Upper lobe of left lung (tissue), 6 donors: Measurements from ENCODE around the gene QKI. TPM values are rescaled to one million over a fixed set of nuclear protein-coding genes. Genes with fewer than 3 reads are reported as not detected.

ENCODE experiments used
- ATAC-seq, 2 donors: fragments of 200-7000 bp; cut with Tn5 transposase; one replicate each; pipeline ENCODE4 v1.9.1; 2022; ENCODE audit warnings: mild to moderate bottlenecking in 2 of 2, moderate library complexity in 2 of 2; ENCODE audit not compliant: low FRiP score in 2 of 2
- DNase-seq, 2 donors: peaks; one replicate each; pipeline ENCODE4 v3.0.0-alpha.2; 2019 to 2020
- H3K27ac ChIP-seq, 4 donors: fragments of 200-600 bp; sonication (generic); one replicate each; pipeline ENCODE4 v1.5.1; 2016 to 2019
- H3K27me3 ChIP-seq, 4 donors: fragments of 200-600 bp; sonication (generic); one replicate each; pipeline ENCODE4 v1.5.1; 2017 to 2019
- H3K36me3 ChIP-seq, 4 donors: fragments of 200-600 bp; sonication (generic); one replicate each; pipeline ENCODE4 v1.5.1; 2016 to 2019
- H3K4me1 ChIP-seq, 4 donors: fragments of 200-600 bp; sonication (generic); one replicate each; pipeline ENCODE4 v1.5.1; 2018 to 2019
- H3K4me3 ChIP-seq, 4 donors: fragments of 200-600 bp; sonication (generic); one replicate each; pipeline ENCODE4 v1.5.1; 2017 to 2019; ENCODE audit warnings: mild to moderate bottlenecking in 2 of 4, moderate library complexity in 1 of 4
- H3K9me3 ChIP-seq, 4 donors: fragments of 200-600 bp; sonication (generic); one replicate each; pipeline ENCODE4 v1.5.1; 2018 to 2019
- EP300 ChIP-seq, 4 donors: sonication (generic); formaldehyde crosslinking; IDR thresholded peaks; one replicate each; pipeline ENCODE4 v1.5.1; 2017; ENCODE audit warnings: antibody characterized with exemption in 4 of 4, control low read depth in 2 of 4
- POLR2A ChIP-seq, 4 donors: fragments of 450-650 bp; IDR thresholded peaks; one replicate each; pipeline ENCODE4 v1.5.1; 2016 to 2017; ENCODE audit warnings: antibody characterized with exemption in 4 of 4, mild to moderate bottlenecking in 2 of 4
- POLR2AphosphoS5 ChIP-seq, 2 donors: sonication (generic); formaldehyde crosslinking; IDR thresholded peaks; one replicate each; pipeline ENCODE4 v1.5.1; 2017; ENCODE audit warnings: antibody characterized with exemption in 2 of 2
- WGBS, 2 donors: methylation state at CpG; one replicate each; pipeline ENCODE4 v1.1.5; 2017 to 2018; 5-methylcytosine and 5-hydroxymethylcytosine counted together
- total RNA-seq, 6 donors: library from RNA; depleted of rRNA in 4 of 6; stranded (reverse); fragments of >200 nt in 4 of 6; gene quantifications; one replicate each; pipeline versions ENCODE4 v1.1.0 to v1.2.1, GENCODE V29; 2016 to 2021
- TF ChIP-seq, protein P1 (sequence below), 6 experiments: fragments of 450-650 bp in 4 of 6; fragments of 200-600 bp in 2 of 6; sonication (generic) in 2 of 6; IDR thresholded peaks; one replicate each; pipeline ENCODE4 v1.5.1; 2016 to 2019; ENCODE audit warnings: antibody characterized with exemption in 6 of 6
- donor health status: DM: no; HTN: no; CAD: no; lungs with moderate emphysema.
- donor health status: DM: no; HTN: yes; CAD: no; lungs with severe emphysema.

The QKI gene
- total RNA-seq, 6 donors from 2014 or later = 181 to 273 (median 226) TPM

GRCh38 chr6:163570579-163571231, 156.2 kb downstream of the QKI start:
- no peaks in the 10 kb centered on the region for H3K9me3 ChIP-seq
- H3K36me3 ChIP-seq = peaks cover 0 to 52% (median 3%) of the 10 kb centered on the region in 4 donors
- H3K4me3 ChIP-seq = no peak overlapping the region
- no peaks in the 10 kb centered on the region for H3K27me3 ChIP-seq
- WGBS, 2 donors = 91 to 92% methylated on average over 12 of the region's 12 CpGs
- DNase-seq (no peak), ATAC-seq (no peak)
- no peak overlapping the region for H3K27ac ChIP-seq
- TF ChIP-seq EP300 (IDR thresholded peaks at IDR 0.05) (no peak), POLR2AphosphoS5 (IDR thresholded peaks at IDR 0.05) (no peak), POLR2A (IDR thresholded peaks at IDR 0.05) (no peak)
- TF ChIP-seq, protein P1, sequence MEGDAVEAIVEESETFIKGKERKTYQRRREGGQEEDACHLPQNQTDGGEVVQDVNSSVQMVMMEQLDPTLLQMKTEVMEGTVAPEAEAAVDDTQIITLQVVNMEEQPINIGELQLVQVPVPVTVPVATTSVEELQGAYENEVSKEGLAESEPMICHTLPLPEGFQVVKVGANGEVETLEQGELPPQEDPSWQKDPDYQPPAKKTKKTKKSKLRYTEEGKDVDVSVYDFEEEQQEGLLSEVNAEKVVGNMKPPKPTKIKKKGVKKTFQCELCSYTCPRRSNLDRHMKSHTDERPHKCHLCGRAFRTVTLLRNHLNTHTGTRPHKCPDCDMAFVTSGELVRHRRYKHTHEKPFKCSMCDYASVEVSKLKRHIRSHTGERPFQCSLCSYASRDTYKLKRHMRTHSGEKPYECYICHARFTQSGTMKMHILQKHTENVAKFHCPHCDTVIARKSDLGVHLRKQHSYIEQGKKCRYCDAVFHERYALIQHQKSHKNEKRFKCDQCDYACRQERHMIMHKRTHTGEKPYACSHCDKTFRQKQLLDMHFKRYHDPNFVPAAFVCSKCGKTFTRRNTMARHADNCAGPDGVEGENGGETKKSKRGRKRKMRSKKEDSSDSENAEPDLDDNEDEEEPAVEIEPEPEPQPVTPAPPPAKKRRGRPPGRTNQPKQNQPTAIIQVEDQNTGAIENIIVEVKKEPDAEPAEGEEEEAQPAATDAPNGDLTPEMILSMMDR (IDR thresholded peaks at IDR 0.05) = no peak
- peaks cover 0 to 3% (median 0%) of the 10 kb centered on the region in 4 donors for H3K4me1 ChIP-seq

DNA sequence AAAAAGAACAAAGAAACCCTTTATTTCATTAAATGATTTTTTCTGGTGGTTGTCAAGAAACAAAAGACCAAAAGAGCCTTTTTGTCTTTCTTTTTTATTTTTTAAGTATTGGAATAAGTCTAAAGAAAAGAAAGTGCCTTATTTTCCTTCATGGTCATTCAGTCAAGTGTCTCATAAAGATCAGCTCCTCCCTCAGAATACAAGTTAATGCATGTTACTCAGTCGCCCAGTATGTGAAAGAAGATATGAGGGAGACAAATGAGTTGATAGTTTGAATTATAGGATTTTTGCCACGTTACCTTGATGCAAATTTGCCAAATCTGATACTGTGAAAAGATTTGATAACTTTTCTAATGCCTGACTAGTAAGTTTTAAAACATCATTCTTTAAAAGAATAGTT, 157.2 kb downstream of the QKI start:
- DNase-seq (no peak), ATAC-seq (no peak)
- Histone ChIP-seq H3K9me3 (no peaks in the 10 kb centered on the region), H3K27ac (no peak overlapping the region), H3K4me1 (peaks cover 0 to 3% (median under 1%) of the 10 kb centered on the region in 4 donors), H3K27me3 (no peaks in the 10 kb centered on the region), H3K36me3 (peaks cover 0 to 45% (median 3%) of the 10 kb centered on the region in 4 donors), H3K4me3 (no peak overlapping the region)
- 92% methylated on average over 2 of the region's 2 CpGs for WGBS, 2 donors
- TF ChIP-seq, protein P1 (IDR thresholded peaks at IDR 0.05) = no peak
- no peak for TF ChIP-seq EP300 (IDR thresholded peaks at IDR 0.05)
- TF ChIP-seq POLR2AphosphoS5 (IDR thresholded peaks at IDR 0.05) = no peak
- TF ChIP-seq POLR2A (IDR thresholded peaks at IDR 0.05) = no peak

- DNase-seq (no peak), ATAC-seq (no peak)
- peaks cover 0 to 40% (median 3%) of the 10 kb centered on the region in 4 donors for H3K36me3 ChIP-seq
- H3K9me3 ChIP-seq = no peaks in the 10 kb centered on the region
- no peaks in the 10 kb centered on the region for H3K27me3 ChIP-seq
- TF ChIP-seq, protein P1 (IDR thresholded peaks at IDR 0.05) = no peak
- TF ChIP-seq POLR2AphosphoS5 (IDR thresholded peaks at IDR 0.05) = no peak
- TF ChIP-seq POLR2A (IDR thresholded peaks at IDR 0.05) = no peak
- TF ChIP-seq EP300 (IDR thresholded peaks at IDR 0.05) = no peak
- 48 to 49% methylated on average over 5 of the region's 5 CpGs for WGBS, 2 donors
- no peak overlapping the region for H3K4me3 ChIP-seq
- peaks cover 0 to 7% (median 4%) of the 10 kb centered on the region in 4 donors for H3K4me1 ChIP-seq
- H3K27ac ChIP-seq = no peak overlapping the region
These were observed 158.1 kb downstream of the QKI start for GRCh38 chr6:163572612-163573011.

DNA sequence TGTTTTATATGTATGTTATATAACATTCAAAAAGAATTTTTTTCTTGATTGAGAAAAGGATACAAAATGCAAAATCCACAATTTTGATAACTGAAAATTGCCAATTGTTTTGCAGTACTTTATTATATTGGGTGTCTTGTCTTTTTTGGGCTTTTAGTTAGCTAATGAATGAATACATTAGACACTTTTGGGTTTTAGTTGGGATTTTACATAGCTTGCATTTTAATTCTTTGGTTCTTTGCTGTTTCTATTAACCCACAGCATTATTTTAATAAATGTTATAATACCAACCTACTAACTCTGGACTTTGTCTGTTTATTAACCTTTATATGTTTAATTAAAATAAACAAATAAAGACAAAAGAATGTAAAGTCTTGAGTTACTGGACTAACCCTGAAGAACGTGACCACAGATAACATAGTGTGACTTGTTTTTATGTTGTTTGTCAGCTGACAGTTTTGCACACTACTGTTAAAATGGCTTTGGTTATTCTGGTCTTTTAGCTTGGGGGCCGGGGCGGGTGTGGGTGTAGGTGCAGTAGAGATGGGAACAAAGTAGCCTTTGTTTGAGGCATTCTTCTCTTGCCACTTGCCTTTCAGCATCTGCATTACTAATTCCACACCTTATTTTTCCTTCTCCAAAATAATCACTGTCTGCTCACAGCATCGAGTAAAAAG, 159.1 kb downstream of the QKI start:
- no peak for DNase-seq
- H3K27me3 ChIP-seq = no peaks in the 10 kb centered on the region
- no peaks in the 10 kb centered on the region for H3K9me3 ChIP-seq
- no peak overlapping the region for H3K4me3 ChIP-seq
- no peak overlapping the region for H3K27ac ChIP-seq
- peaks cover 0 to 34% (median 3%) of the 10 kb centered on the region in 4 donors for H3K36me3 ChIP-seq
- WGBS, 2 donors = 78 to 80% methylated on average over 4 of the region's 4 CpGs
- peaks cover 0 to 8% (median 4%) of the 10 kb centered on the region in 4 donors for H3K4me1 ChIP-seq
- TF ChIP-seq POLR2AphosphoS5 (IDR thresholded peaks at IDR 0.05) (no peak), POLR2A (IDR thresholded peaks at IDR 0.05) (no peak), EP300 (IDR thresholded peaks at IDR 0.05) (no peak)
- TF ChIP-seq, protein P1 (IDR thresholded peaks at IDR 0.05) = no peak
- ATAC-seq = no peak
